Measurements from ENCODE around the gene FOXJ1.
"Not testable (repeated sequence)": the region's sequence is repeated elsewhere in the genome, so short reads cannot be mapped to it uniquely, and the experiment has no call there.

FOXJ1 gene

DNA sequence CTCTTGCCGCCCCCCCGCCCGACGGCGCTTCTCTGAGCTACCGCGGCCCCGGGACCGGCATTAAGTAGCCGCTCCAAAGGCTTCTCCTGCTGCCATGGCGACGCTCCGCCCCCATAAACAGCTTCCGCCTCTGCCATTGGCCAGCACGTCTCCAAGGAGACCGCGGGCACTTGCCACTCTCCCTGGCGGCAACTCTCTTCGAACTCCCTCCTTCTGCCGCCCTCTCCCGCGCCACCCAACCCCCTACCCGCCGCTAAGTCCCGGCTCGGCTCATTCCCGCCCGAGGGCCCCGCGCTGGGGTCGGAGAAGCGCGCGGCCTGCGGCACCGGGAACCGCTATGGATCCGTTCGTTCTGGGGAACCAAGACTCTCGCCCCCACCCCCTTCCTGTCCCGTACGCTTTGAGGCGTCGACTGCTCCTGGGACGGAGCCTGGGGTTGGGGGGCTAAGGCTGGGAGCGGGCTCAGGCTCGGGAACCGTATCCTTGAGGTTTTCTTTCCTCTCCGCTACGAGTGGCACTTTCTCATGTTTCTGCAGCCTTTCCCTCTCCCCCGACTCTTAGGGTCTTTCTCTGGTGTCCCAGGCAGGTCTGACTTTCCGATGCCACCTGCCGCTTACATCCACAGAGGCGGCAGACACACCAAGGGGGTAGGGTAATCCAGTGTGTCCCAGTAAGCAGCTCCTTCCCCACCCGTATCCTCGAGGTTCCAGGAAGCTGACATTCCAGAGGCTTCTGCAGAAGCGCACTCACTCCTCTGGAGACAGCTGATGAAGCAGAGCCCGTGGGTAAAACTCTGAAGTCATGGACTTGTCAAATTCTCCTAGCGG lies at the start of gene FOXJ1:
TSS of gene FOXJ1 (minus strand) at position 34 of the 827 bp plus-strand sequence. CDS start 850 bp downstream, outside the sequence.
- Mint-ChIP-seq H3K4me1 (peaks cover 62% of the 10 kb centered on the region), H3K36me3 (ENCODE audit: insufficient read depth) (peaks cover 10% of the 10 kb centered on the region), H3K27me3 (peaks cover 9% of the 10 kb centered on the region), H3K27ac (ENCODE audit: low read depth) (peak within 1 kb of the TSS; percentile 51), H3K4me3 (peak within 1 kb of the TSS; percentile 78), H3K9me3 (no peaks in the 10 kb centered on the region)
- peak; percentile 78 for ATAC-seq (replicated peaks; ENCODE audit: extremely low read depth, poor library complexity, severe bottlenecking)
- peak; percentile 92 for DNase-seq (ENCODE audit: low spot score in 2 of 2)

- ATAC-seq (replicated peaks; ENCODE audit: extremely low read depth, poor library complexity, severe bottlenecking) (no peak), DNase-seq (ENCODE audit: low spot score in 2 of 2) (no peak)
- H3K36me3 Mint-ChIP-seq (ENCODE audit: insufficient read depth): no peaks in the 10 kb centered on the region
- no peaks in the 10 kb centered on the region for H3K27me3 Mint-ChIP-seq
- H3K9me3 Mint-ChIP-seq: no peaks in the 10 kb centered on the region
- H3K27ac Mint-ChIP-seq (ENCODE audit: low read depth): peak overlapping the region; percentile 63
- H3K4me1 Mint-ChIP-seq: peaks cover 59% of the 10 kb centered on the region
- peak overlapping the region; percentile 27 for H3K4me3 Mint-ChIP-seq
Observed at GRCh38 chr17:76189741-76190140, 48.7 kb upstream of the FOXJ1 start.

DNA sequence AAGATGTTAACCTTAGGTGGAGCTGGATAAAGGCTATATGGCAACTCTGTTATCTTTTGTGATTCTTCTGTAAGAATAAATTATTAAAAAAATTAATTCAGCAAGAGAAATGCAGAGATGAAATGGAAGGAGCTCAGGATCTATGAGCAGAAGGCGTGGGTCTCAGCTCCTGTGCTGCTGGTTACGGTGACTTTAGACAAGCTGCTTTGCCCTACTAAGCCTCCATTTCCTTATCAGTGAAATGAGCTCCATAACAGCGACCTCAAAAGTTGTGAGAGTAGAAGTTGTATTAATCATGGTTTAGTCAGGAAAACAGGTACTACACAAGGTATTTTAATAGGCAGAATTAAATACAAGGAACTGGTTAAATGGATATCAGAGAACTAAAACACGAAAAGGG lies 48.2 kb upstream of the FOXJ1 start:
- Mint-ChIP-seq H3K27me3 (no peaks in the 10 kb centered on the region), H3K4me1 (peaks cover 61% of the 10 kb centered on the region), H3K27ac (ENCODE audit: low read depth) (peak overlapping the region; percentile 63), H3K36me3 (ENCODE audit: insufficient read depth) (peaks cover 2% of the 10 kb centered on the region), H3K9me3 (no peaks in the 10 kb centered on the region), H3K4me3 (no peak overlapping the region)
- ATAC-seq (replicated peaks; ENCODE audit: extremely low read depth, poor library complexity, severe bottlenecking) (no peak), DNase-seq (ENCODE audit: low spot score in 2 of 2) (no peak)

GRCh38 chr17:76188213-76189016 lies 47.4 kb upstream of the FOXJ1 start:
- H3K36me3 Mint-ChIP-seq (ENCODE audit: insufficient read depth): peaks cover 2% of the 10 kb centered on the region
- H3K4me1 Mint-ChIP-seq: peaks cover 54% of the 10 kb centered on the region
- DNase-seq (ENCODE audit: low spot score in 2 of 2): no peak

GRCh38 chr17:76186774-76187173 lies 45.7 kb upstream of the FOXJ1 start:
- H3K9me3 Mint-ChIP-seq: not testable (repeated sequence)
- peaks cover 37% of the 10 kb centered on the region for H3K4me1 Mint-ChIP-seq

More at GRCh38 chr17:76188213-76189016, 47.4 kb upstream of the FOXJ1 start:
- Mint-ChIP-seq H3K4me3 (peak overlapping the region; percentile 21), H3K27me3 (no peaks in the 10 kb centered on the region), H3K9me3 (no peaks in the 10 kb centered on the region), H3K27ac (ENCODE audit: low read depth) (peak overlapping the region; percentile 63)
- ATAC-seq (replicated peaks; ENCODE audit: extremely low read depth, poor library complexity, severe bottlenecking): no peak

DNA sequence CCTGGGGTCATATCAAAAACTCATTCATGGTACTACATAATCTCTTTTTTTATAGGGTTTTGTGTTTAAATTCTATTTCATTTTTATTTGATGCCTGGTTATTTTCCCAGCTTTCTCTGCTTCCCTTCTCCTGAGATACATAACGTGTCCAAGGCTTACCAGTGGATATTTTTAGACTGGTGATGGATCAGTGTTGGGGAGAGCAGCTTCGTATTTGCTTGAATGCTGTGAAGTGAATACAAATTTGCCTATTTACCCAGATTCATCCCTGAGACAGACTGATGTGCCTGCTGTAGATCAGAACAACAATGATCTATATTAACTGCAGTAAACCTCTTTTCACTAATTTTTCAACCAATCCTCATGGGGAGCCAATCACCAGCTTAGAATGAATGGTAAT lies 43.2 kb upstream of the FOXJ1 start:
- no peak for ATAC-seq (replicated peaks; ENCODE audit: extremely low read depth, poor library complexity, severe bottlenecking)
- no peaks in the 10 kb centered on the region for H3K9me3 Mint-ChIP-seq
- H3K36me3 Mint-ChIP-seq (ENCODE audit: insufficient read depth): peaks cover 3% of the 10 kb centered on the region
- no peak overlapping the region for H3K27ac Mint-ChIP-seq (ENCODE audit: low read depth)
- DNase-seq (ENCODE audit: low spot score in 2 of 2): no peak
- H3K4me3 Mint-ChIP-seq: no peak overlapping the region
- no peaks in the 10 kb centered on the region for H3K27me3 Mint-ChIP-seq
- peaks cover 33% of the 10 kb centered on the region for H3K4me1 Mint-ChIP-seq

More at GRCh38 chr17:76186774-76187173, 45.7 kb upstream of the FOXJ1 start:
- Mint-ChIP-seq H3K4me3 (peak overlapping the region; percentile 11), H3K27ac (ENCODE audit: low read depth) (peak overlapping the region; percentile 16)
- DNase-seq (ENCODE audit: low spot score in 2 of 2); H3K27me3 Mint-ChIP-seq; ATAC-seq (replicated peaks; ENCODE audit: extremely low read depth, poor library complexity, severe bottlenecking); H3K36me3 Mint-ChIP-seq (ENCODE audit: insufficient read depth): not testable (repeated sequence)

DNA sequence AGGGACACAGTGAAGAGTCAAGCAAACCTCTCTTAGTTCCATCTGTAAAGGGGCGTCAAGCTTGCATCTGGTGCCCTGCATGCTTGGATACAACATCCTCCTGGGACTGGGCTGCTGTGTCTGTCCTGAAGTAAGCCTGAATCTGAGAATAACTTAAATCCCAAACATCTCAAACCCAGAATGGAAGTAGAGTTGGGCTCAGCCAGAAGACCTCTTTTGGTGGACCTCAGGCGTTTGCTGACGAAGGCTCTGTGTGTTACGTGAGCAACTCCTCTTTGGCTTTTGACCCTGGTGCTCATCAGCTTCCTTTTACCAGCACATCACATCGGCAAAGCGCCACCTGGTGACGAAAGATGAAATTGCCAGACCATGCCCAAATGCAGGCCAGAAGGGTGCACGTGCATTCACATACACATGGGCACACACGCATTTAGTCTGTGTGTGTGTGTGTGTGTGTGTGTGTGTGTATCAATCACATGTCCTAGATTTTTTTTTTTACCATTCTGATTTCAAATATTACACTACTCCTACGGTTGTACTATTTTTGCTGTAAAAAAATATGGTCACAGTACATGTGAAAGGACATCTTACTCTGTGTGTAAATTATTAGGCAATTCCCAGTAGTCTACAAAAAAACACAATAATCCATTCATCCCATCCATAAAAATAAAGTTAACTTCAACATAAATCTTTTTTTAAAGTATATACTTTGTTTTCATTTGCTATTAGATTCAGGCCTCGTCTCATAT lies 41.1 kb upstream of the FOXJ1 start:
- Mint-ChIP-seq H3K4me1 (peaks cover 21% of the 10 kb centered on the region), H3K27ac (ENCODE audit: low read depth) (peak overlapping the region; percentile 59), H3K27me3 (no peaks in the 10 kb centered on the region), H3K9me3 (no peaks in the 10 kb centered on the region), H3K36me3 (ENCODE audit: insufficient read depth) (peaks cover 3% of the 10 kb centered on the region), H3K4me3 (no peak overlapping the region)
- ATAC-seq (replicated peaks; ENCODE audit: extremely low read depth, poor library complexity, severe bottlenecking) (peak; percentile 83), DNase-seq (ENCODE audit: low spot score in 2 of 2) (peak; percentile 91 to 96)

GRCh38 chr17:76179496-76180467 lies 38.7 kb upstream of the FOXJ1 start:
- Mint-ChIP-seq H3K4me3 (peak overlapping the region; percentile 32), H3K9me3 (no peaks in the 10 kb centered on the region), H3K27me3 (no peaks in the 10 kb centered on the region), H3K36me3 (ENCODE audit: insufficient read depth) (peaks cover 3% of the 10 kb centered on the region), H3K4me1 (peaks cover 24% of the 10 kb centered on the region), H3K27ac (ENCODE audit: low read depth) (peak overlapping the region; percentile 77)
- ATAC-seq (replicated peaks; ENCODE audit: extremely low read depth, poor library complexity, severe bottlenecking) (peak; percentile 76), DNase-seq (ENCODE audit: low spot score in 2 of 2) (no peak)

GRCh38 chr17:76178124-76178523 lies 37.1 kb upstream of the FOXJ1 start:
- peaks cover 20% of the 10 kb centered on the region for H3K4me1 Mint-ChIP-seq
- no peaks in the 10 kb centered on the region for H3K9me3 Mint-ChIP-seq
- no peak for ATAC-seq (replicated peaks; ENCODE audit: extremely low read depth, poor library complexity, severe bottlenecking)
- no peak overlapping the region for H3K4me3 Mint-ChIP-seq
- no peak for DNase-seq (ENCODE audit: low spot score in 2 of 2)
- H3K27ac Mint-ChIP-seq (ENCODE audit: low read depth): peak overlapping the region; percentile 77
- H3K27me3 Mint-ChIP-seq: no peaks in the 10 kb centered on the region
- H3K36me3 Mint-ChIP-seq (ENCODE audit: insufficient read depth): peaks cover 1% of the 10 kb centered on the region

- peaks cover 3% of the 10 kb centered on the region for H3K36me3 Mint-ChIP-seq (ENCODE audit: insufficient read depth)
- no peak for ATAC-seq (replicated peaks; ENCODE audit: extremely low read depth, poor library complexity, severe bottlenecking)
- H3K27me3 Mint-ChIP-seq: no peaks in the 10 kb centered on the region
- no peaks in the 10 kb centered on the region for H3K9me3 Mint-ChIP-seq
- H3K27ac Mint-ChIP-seq (ENCODE audit: low read depth): no peak overlapping the region
- no peak for DNase-seq (ENCODE audit: low spot score in 2 of 2)
- H3K4me1 Mint-ChIP-seq: peaks cover 20% of the 10 kb centered on the region
- no peak overlapping the region for H3K4me3 Mint-ChIP-seq
Observed at GRCh38 chr17:76176701-76177574, 35.9 kb upstream of the FOXJ1 start.

DNA sequence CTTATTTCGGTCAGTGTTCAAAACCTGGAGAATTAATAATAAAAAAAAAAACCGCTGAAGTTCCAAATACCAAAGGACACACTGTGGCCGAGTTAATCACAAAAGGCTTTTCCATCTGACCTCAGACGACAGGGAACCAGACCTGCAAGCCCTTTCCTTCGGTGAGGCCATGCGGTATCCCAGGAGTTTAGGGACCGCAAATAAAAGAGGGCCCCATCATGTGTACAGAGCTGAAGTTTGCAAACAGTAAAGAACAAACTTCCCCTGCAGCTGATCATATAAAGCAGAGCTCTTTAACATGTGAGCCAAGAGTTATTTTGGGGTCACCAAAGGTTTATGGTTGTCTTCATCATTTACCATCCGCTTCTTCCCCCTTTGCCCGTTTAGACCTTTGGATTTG lies 33.0 kb upstream of the FOXJ1 start:
- ATAC-seq (replicated peaks; ENCODE audit: extremely low read depth, poor library complexity, severe bottlenecking): no peak
- peaks cover 5% of the 10 kb centered on the region for H3K36me3 Mint-ChIP-seq (ENCODE audit: insufficient read depth)
- no peaks in the 10 kb centered on the region for H3K27me3 Mint-ChIP-seq
- H3K9me3 Mint-ChIP-seq: no peaks in the 10 kb centered on the region
- H3K4me1 Mint-ChIP-seq: peaks cover 7% of the 10 kb centered on the region
- no peak for DNase-seq (ENCODE audit: low spot score in 2 of 2)
- H3K27ac Mint-ChIP-seq (ENCODE audit: low read depth): no peak overlapping the region
- no peak overlapping the region for H3K4me3 Mint-ChIP-seq

Measured in central memory CD8-positive, alpha-beta T cell (primary cell).